Spleen (tissue), 7 donors: ENCODE measurements around the gene HOXD13.

Experiments
- POLR2A ChIP-seq, 3 donors: fragments of 450-650 bp; IDR thresholded peaks; one replicate each; pipeline ENCODE4 v1.5.1; 2017; ENCODE audit warnings: antibody characterized with exemption in 3 of 3, mild to moderate bottlenecking in 1 of 3
- TF ChIP-seq, protein P1 (sequence below), 11 experiments: fragments of 200-600 bp in 7 of 11; fragments of 450-650 bp in 4 of 11; sonication (generic) in 4 of 11; IDR thresholded peaks in 8 of 11; conservative IDR thresholded peaks in 3 of 11; 1 replicate in 7 of 11; 2 replicates in 4 of 11; pipeline versions ENCODE4 v1.4.0 to v1.8.0; 2016 to 2021; ENCODE audit warnings: antibody characterized with exemption in 11 of 11, inconsistent platforms in 4 of 11, mild to moderate bottlenecking in 1 of 11
- donor health status: DM: no; HTN: no; CAD: no; lungs with moderate emphysema.
- donor health status: DM: no; HTN: no; CAD: no.
- donor health status: DM: no; HTN: no; CAD: no.

DNA sequence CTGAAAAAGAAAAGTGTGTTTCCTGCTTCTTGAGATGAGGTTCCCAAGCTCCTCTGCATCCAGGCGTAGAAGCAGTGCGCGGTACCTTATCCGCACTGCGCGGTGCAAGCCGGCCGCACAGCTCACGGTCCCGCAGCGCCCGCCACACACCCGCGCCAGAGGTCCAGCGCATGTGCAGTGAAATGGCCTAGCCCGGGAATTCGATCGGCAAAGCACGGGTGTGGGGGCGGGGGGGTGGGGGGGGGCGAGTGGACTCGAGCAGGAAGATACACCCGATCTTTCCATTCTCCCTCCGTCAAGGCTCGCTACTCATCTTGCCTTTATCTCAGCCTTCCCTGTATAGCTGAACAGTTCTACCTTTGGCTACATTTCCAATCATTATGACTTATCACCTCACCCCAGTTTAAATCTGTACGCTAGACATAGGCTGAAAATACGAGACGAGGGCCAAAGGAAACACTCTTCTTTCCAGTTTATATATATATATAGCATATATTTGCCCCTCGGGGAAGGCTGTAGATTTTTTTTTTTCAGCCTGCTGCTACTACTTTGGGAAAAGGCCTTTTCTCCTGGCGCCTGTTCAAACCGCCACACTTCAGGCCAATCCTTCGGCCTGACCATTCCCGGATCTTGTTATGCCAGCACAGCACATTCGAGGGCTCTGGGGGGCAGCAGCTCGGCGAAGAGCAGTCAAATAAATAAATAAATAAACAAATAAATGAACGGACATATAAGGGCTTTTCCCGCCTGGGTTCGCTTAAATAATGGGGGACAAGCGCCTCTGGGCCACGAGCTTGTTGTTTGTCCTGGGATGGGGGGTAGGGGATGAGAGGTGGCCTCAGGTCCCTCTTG, 47.4 kb downstream of the HOXD13 start:
- TF ChIP-seq, protein P1, sequence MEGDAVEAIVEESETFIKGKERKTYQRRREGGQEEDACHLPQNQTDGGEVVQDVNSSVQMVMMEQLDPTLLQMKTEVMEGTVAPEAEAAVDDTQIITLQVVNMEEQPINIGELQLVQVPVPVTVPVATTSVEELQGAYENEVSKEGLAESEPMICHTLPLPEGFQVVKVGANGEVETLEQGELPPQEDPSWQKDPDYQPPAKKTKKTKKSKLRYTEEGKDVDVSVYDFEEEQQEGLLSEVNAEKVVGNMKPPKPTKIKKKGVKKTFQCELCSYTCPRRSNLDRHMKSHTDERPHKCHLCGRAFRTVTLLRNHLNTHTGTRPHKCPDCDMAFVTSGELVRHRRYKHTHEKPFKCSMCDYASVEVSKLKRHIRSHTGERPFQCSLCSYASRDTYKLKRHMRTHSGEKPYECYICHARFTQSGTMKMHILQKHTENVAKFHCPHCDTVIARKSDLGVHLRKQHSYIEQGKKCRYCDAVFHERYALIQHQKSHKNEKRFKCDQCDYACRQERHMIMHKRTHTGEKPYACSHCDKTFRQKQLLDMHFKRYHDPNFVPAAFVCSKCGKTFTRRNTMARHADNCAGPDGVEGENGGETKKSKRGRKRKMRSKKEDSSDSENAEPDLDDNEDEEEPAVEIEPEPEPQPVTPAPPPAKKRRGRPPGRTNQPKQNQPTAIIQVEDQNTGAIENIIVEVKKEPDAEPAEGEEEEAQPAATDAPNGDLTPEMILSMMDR (IDR thresholded peaks at IDR 0.05 in 8 of 11, conservative IDR thresholded peaks at IDR 0.05 in 3 of 11) = no peak
- no peak for TF ChIP-seq POLR2A (IDR thresholded peaks at IDR 0.05)
